Measurements from ENCODE around the gene NPAT.
A peak's percentile ranks its signal among the peaks of the same experiment; 100 is the strongest.

Gene NPAT

DNA sequence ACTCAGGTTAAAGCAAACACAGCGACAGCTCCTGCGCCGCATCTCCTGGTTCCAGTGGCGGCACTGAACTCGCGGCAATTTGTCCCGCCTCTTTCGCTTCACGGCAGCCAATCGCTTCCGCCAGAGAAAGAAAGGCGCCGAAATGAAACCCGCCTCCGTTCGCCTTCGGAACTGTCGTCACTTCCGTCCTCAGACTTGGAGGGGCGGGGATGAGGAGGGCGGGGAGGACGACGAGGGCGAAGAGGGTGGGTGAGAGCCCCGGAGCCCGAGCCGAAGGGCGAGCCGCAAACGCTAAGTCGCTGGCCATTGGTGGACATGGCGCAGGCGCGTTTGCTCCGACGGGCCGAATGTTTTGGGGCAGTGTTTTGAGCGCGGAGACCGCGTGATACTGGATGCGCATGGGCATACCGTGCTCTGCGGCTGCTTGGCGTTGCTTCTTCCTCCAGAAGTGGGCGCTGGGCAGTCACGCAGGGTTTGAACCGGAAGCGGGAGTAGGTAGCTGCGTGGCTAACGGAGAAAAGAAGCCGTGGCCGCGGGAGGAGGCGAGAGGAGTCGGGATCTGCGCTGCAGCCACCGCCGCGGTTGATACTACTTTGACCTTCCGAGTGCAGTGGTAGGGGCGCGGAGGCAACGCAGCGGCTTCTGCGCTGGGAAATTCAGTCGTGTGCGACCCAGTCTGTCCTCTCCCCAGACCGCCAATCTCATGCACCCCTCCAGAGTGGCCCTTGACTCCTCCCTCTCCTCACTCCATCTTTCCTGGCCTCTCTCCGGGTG is at the start of gene NPAT, which contains the start of gene ATM:
Gene NPAT (minus strand): TSS at position 65 of the 774 bp plus-strand sequence. CDS start 102 bp downstream, outside the sequence.
Gene ATM (plus strand): TSS at position 494 of the 774 bp plus-strand sequence. CDS start 4,558 bp downstream, outside the sequence.
- FAIRE-seq (peak; percentile 94), DNase-seq (ENCODE audit: low spot score) (peak; percentile 98)

- DNase-seq (ENCODE audit: low spot score) = no peak
- no peak for FAIRE-seq
Measured at GRCh38 chr11:108269583-108269982, 47.1 kb upstream of the NPAT start.

- DNase-seq (ENCODE audit: low spot score) (no peak), FAIRE-seq (no peak)
Measured at GRCh38 chr11:108253176-108253575, 30.7 kb upstream of the NPAT start.

GRCh38 chr11:108246885-108247284 is 24.4 kb upstream of the NPAT start:
- DNase-seq (ENCODE audit: low spot score) (no peak), FAIRE-seq (no peak)

DNA sequence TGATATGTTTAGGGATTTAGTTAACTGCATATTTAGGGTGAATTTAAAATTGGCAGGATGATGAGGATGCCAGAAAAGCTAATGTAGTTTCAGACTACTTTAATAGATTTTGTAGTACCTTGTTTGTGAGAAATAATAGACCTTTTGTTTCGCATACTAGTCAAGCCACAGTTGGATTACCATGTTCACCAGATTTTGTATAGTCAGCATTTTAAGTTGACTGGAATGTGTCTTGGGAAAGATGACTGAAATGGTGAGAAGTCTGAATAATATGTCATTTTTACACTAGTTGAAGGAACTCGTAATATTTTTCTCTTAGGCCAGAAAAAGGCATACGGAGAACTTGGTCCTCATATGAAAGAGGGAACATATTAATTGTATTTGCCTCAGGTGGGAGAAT is 23.9 kb upstream of the NPAT start:
- DNase-seq (ENCODE audit: low spot score) (no peak), FAIRE-seq (no peak)

DNA sequence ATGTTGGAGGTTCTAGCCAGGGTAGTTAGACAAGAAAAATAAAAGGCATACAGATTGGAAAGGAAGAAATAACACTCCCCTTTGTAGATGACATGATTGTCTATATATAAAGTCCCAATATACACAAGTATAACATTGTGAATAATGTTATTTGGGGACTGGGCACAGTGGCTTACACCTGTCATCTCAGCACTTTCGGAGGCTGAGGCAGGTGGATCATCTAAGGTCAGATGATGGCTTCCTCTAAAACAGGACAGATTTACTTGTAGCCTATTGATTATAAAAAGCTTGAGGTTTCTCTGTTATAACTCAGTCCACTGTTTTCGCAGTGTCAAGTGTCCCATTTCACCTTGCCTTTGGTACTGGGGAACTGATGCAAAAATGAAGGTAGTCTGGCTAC is 20.0 kb upstream of the NPAT start:
- DNase-seq (ENCODE audit: low spot score) = no peak
- no peak for FAIRE-seq

GRCh38 chr11:108241330-108242037 is 19.0 kb upstream of the NPAT start:
- no peak for FAIRE-seq
- no peak for DNase-seq (ENCODE audit: low spot score)

DNA sequence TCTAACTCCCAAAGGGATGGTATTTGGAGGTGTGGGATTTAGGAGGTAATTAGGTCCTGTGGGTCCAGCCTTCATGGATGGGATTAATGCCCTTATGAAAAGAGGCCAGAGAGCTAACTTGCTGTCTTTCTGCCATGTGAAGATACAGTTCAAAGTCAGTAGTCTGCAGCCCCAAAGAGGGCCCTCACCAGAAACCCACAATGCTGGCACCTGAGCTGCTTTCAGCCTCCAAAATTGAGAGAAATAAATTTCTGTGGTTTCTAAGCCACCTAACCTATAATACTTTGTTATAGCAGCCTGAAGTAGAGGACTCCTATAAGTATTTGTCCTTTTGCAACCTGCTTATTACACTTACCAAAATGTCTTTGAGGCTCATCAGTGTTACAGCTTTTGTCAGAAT is 16.6 kb upstream of the NPAT start:
- DNase-seq (ENCODE audit: low spot score) (no peak), FAIRE-seq (no peak)

DNA sequence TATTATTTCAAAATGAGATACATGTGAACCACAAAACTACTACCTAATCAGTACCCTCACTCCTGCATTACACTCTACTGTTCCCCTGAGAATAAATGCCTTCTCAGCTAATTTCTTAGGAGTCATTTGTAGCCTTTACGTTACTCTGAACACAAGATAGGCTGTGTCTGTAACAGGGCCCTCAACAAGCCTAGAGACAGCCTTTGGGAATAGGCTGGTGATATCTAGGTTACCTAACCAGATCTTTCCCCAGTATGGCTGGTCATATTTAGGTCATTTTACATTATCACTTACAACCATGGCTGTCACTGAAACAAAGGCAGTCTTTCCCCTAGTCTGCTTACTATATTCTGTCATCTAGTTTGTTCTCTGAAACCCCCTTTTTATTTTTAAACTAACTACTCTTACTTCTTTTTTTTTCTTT is 14.6 kb upstream of the NPAT start:
- FAIRE-seq = no peak

GRCh38 chr11:108235633-108236032 is 13.2 kb upstream of the NPAT start:
- no peak for DNase-seq (ENCODE audit: low spot score)
- no peak for FAIRE-seq

More for the DNA sequence above, 14.6 kb upstream of the NPAT start:
- no peak for DNase-seq (ENCODE audit: low spot score)

GRCh38 chr11:108235192-108235591 is 12.8 kb upstream of the NPAT start:
- DNase-seq (ENCODE audit: low spot score) (no peak), FAIRE-seq (no peak)

DNA sequence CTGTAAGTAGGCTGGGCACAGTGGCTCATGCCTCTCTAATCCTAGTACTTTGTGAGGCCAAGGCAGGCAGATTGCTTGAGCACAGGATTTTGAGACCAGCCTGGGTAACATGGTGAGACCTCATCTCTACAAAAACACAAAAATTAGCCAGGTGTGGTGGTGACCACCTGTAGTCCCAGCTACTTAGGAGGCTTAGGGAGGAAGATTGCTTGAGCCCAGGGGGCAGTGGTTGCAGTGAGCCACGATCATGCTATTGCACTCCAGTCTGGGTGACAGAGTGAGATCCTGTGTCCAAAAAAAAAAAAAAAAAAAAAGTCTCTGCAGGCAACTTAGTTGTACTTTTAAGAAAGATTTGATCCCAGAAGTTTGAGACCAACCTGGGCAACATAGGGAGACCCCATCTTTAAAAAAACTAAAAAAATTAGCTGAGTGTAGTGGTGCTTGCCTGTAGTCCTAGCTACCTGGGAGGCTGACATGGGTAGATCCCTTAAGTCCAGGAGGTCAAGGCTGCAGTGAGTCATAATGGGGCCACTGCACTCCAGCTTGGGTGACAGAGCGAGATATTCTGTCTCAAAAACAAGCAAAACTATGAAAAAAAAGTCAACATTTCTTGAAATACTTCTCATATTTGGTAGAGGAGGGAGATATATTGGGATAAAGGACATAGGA is 11.0 kb upstream of the NPAT start:
- FAIRE-seq = no peak

GRCh38 chr11:108228251-108228650 is 5.8 kb upstream of the NPAT start:
- DNase-seq (ENCODE audit: low spot score) (no peak), FAIRE-seq (no peak)

More for the DNA sequence above, 11.0 kb upstream of the NPAT start:
- no peak for DNase-seq (ENCODE audit: low spot score)

GRCh38 chr11:108226036-108226435 is 3.6 kb upstream of the NPAT start:
- FAIRE-seq (no peak), DNase-seq (ENCODE audit: low spot score) (no peak)

- FAIRE-seq = no peak
Measured at GRCh38 chr11:108224911-108225786, 2.7 kb upstream of the NPAT start.

DNA sequence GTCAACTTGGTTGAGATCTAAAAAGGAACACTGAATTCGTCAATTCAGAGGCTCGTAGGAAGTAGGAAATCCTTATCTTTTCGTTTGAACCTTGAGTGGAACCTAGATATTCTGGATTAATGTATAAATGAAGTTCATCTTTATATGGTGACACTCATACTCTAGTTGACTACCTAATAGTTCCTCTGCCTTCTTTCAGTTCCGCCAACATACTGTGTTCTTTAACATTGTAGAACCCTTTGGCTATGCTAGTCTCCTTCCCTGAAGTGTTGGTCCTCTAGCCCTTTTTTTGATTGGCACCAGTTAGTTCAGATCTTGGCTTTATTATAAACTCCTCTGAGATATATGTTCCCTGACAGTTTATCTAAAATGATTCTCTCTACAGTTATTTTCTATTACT is 1.9 kb upstream of the NPAT start:
- no peak for DNase-seq (ENCODE audit: low spot score)
- FAIRE-seq = no peak

More at GRCh38 chr11:108224911-108225786, 2.7 kb upstream of the NPAT start:
- no peak for DNase-seq (ENCODE audit: low spot score)

DNA sequence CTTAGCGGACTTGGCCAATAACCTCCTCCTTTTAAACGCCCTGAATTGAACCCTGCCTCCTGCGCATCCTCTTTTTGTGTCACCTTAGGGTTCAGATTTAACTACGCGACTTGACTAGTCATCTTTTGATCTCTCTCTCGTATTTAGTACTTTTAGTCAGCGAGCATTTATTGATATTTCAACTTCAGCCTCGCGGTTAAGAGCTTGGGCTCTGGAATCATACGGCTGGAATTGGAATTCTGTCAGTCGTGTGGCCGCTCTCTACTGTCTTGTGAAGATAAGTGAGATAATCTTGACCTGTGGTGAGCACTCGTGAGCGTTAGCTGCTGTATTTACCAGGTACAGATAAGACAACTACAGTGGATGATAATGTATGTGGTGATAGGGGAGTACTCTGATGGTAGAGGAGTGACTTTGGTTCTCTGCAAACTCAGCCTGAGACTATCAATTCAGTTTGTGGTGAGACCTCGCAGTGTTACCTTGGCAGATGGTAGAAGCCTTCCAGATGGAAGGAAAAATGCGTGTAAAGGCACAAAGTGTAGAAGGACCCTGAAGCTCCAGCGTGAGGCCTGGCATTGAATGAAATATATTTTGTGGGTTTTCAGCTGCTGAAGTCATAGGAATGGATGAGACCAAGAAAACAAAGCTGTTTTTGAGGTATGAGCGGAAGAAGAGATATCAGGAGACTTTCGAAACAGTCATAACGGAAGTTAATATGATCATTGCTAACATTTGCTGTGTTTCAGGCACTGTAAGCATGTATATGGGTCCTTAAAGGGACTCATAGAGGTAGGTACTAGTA is 1.1 kb upstream of the NPAT start:
- no peak for FAIRE-seq
- DNase-seq (ENCODE audit: low spot score) = no peak

GRCh38 chr11:108221911-108222573 is 396 bp downstream of the NPAT start:
- FAIRE-seq (no peak), DNase-seq (ENCODE audit: low spot score) (peak; percentile 8)

- FAIRE-seq (no peak), DNase-seq (ENCODE audit: low spot score) (no peak)
Measured at GRCh38 chr11:108221371-108221770, 1.1 kb downstream of the NPAT start.

Data from urothelium cell line (cell line).